Measurements from ENCODE around the gene LIMD2.

LIMD2 gene

DNA sequence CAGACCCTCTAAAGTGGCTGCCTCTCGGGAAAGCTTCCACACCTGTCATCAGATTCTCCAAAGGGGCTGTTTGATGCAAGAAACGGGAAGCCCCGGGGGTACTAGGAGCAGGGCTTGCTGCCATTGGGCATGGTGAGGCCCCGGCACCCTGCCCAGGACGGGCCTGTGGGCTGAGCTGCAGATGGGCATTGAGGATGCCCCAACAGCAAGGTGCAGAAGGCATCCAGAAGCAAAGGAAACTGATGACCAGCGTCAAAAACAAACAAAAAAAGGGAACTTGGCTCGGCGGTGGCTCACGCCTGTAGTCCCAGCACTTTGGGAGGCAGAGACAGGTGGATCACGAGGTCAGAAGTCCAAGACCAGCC is 1.5 kb upstream of the LIMD2 start:
- no peak for DNase-seq (ENCODE audit: low read depth)

DNA sequence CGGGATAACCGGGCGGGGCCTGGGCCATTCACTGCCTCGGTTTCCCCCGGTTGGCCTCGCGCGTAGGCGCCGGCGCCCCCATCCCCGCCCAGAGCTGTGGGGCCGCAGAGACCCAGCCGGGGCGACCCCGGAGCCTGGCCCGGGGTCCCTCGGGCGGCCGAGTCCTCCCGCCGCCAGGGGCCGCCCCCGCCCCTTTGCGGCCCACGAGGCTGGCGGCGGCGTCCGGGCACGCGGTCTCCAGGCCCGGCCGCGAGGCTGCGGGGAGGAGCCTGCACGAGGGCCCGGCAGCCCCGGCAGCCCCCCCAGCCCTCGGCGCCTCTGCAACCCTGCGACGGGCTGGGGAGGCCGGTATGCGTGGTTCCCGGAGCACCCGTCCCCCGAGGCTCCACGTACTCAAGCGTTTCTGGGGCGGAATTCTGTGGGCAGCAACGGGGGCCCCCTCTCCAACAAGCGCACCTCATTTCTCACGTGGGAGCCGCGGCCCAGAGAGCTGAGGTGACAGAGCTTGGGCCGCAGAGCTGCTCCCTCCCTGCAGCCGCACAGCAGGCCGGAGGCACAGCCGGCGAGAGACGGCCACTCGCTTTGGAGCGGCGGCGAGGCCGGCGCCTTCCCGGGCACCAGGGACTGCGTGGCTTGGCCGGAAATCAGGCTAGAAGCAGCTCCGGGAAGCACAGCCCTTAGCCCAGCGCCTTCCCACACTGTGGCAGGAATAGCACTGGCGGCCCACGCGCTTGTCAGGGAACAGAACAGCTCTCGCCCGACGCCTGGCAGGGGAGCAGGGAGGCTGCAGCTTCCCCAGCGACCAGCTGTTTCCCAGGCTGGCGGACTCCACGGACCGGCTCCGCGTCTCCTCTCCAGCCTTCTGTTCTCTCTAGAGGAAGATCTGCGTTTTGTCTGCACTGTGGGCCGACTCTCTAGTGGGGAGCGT is 867 bp upstream of the LIMD2 start:
- no peak for DNase-seq (ENCODE audit: low read depth)

DNA sequence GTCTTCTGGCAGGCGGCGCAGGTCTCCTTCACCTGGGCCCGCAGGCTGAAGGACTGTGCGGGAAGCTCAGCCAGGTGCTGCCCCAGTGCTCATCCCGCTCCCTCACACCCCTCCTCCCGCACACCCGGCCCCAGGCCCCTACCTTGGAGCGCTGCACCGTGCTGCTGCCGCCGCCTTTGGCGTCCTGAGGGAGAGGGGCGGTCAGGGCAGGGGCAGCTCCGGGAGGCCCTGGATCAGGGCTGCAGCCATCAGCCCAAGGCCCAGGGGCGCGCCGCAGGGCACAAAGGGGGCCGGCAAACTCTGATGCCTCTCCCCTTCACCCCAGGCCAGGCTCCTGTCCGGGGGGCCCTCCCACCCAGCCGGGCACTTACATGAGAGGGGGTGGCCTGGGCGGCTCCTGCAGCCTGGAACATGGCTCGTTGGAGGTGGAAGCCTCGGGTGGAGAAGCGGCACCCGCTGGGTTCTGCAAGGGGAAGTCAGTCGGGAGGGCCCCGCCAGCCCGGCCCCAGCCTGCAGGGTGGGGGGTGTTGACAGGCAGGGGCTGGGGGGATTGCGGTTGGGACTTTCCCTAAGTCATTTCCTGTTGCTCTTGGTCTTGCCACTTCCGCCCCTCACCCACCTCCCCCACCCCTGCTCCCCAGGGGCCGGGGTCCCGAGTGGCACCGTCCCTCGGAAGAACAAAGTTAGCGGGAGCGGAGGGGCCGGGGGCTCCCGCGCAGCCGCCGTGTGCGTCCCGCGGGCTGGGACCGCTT is 863 bp downstream of the LIMD2 start:
- no peak for DNase-seq (ENCODE audit: low read depth)

DNA sequence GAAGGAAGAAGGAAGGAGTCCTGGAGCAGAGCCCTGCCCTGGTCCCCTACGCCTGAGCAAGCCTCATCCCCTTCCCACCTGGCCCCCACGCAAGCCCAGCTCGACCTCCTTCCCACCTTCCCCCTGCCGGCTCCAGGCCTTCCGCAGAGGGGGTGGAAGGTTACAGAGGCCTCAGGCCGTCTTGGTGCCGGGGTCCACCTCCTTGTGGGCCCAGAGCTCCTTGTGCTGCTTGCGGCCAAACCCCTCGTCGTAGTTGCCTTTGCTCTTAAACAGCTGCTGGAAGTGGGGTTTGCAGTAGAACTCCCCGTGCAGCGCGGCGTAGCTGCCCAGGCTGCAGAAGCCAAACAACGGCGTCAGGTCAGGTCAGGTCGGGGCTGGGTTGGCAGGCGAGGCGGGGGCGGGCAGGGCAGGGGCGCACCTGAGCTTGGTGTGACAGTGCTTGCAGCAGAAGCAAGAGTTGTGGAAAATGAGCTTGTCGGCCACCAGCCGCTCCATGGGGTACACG is 1.5 kb downstream of the LIMD2 start:
- DNase-seq (ENCODE audit: low read depth) = no peak

DNA sequence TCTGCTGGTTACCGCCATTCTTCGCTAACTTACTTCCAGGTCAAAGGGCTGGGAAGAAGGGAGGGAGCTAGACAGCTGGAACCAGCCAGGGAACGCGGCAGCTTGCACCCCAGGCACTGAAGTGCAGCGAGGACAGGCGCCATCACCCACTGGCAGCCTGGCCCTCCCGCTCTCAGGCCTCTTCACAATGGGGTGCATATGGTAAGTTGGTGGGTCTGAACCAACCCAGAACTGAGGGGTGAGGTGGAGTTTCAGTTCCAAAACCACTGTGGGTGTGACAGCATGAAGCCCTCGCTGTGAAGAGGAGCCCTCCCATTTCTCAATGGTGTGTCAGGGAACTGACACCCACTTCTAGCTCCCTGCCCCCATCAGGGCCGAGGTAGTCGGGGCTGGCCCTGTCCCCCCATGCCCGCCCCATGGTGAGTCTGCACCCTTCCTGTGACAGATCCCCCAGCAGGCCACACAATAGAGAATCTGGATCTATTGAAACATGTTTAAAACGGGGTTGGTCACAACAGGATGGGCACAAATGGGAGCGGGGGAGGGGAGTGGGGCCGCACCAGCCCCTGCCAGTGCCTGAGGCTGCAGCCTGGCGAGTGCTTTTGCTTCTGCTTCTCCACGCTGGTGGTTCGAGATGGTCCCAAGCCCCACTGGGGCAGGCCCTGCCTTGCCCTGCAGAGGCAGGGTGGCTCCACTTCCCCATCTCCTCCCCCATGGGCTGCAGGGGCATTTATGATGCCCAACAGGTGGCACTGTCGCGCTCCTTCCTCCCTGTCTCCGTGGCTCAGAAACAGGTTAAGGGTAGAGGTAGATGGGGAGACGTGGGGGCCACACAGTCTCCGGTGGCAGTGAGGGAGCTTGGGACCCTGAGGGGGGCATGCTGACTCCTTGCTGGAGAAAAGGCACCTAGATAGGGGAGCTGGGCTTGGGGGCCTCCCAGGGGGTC is 2.3 kb downstream of the LIMD2 start:
- no peak for DNase-seq (ENCODE audit: low read depth)

DNA sequence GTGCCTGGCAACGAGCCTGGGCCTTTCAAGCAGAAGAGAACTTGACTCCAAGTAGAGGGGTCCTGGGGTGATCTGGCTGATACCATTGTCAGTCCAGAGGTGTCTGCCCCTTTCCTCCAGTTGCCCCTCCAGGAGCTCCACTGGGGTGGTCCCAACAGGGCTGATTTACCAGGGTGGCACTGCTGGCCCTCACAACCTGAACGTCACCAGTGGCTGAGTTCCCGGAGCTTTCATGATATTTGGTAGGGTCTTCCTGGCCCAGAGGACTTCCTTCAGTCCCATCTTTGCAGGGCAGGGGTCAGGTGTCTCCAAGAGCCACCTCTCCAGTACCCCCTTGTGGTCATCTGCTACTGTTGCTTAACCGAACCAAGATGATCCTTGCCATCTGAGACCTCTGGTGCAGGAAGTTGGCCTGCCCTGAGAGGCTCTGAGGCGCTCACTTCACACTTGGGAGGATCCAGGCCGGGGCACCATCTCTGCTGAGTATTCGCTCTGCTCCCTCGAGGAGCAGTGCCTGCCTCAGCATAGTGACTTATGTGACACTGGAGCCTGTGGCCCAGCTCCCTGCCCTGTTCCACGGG is 3.5 kb downstream of the LIMD2 start:
- no peak for DNase-seq (ENCODE audit: low read depth)

DNA sequence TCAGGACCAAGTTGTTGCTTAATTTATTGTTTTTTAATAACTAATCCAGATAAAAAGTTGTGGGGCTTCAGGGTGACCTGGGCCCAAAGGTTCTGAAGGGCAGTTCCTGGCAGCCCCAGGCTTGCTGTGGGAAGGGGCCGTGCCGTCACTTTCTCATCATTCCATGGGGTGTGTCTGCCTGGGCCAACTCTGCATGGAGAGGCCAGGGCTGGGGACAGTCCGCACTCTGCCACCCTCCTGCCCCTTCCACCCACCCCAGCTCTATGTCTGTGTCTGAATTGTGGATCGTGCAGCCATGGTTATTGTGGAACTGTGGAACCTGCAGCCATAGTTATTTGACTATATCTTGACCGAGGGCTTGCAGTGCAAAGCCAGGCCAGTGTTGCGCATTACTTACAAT is 4.0 kb downstream of the LIMD2 start:
- DNase-seq (ENCODE audit: low read depth) = no peak

DNA sequence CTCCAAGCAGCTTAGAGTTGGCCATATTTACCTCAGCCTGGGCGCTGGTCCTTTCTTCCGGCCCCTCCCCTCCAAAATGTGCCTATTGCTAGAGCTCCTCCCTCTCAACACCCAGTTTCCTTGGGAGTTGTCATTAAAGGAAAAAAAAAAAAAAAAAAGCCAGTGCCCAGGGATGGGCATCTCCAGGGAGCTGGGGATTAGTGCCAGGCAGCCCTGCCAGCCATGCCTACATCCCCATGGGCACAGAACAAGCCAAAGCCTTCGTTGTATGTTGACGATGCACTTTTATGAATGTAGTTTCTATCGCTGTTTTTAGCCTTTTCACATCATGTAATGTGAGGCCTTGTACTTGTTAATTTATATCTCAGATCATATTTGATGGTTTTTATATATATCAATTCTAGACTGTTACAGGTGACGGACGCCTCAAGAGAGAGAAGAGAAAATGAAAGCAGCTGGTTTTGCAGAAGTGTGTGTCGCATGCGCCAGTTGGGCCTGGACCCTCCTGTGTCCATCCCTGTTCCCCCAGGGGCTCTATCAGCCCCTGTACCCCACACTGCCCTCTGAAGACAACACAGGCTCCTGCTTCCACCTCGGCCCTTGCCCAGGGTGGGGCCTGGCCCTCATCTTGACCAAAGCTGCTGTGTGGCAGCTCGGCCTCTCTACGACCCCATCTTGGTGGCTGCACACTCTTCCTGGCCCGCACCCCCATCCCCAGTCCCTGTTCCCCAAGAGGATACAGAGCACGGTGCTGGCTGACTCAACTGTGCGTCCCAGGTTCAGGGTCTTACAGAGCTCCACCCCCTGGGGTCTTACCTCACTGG is 4.8 kb downstream of the LIMD2 start:
- no peak for DNase-seq (ENCODE audit: low read depth)

DNA sequence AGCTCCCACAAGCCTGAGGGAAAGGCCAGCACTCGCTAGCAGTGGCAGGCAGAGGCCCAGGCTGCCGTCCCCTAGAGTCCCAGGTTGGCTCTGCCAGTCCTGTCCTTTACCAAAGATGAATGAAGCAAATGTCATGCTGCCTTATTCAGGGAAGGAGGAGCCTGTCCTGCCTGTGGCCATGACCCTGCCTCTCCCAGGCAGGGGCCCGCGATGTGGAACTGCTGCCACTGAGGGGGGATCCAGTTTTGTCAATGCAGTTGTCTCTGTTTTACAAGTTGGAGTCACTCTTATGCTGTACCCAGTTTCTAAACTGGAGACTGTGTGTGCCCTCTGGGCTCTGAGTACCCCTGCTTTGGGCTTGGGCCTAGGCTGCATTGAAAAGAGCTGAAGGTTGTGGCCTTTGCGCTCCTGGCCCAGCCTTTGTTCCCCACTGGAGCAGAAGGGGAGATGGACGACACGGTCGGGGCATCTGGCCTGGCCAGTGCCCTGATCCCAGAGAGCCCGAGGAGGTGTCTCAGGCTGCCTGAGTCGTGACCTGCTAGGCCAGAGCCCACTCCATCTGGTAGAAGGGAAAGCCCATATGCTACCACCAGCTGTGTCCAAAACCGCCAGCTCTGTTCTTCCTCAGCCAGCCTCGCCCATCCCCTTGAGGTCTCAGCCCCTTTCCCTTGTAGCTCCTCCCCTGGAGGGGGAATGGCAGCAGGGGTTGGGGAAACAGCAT is 5.5 kb downstream of the LIMD2 start:
- DNase-seq (ENCODE audit: low read depth) = no peak

DNA sequence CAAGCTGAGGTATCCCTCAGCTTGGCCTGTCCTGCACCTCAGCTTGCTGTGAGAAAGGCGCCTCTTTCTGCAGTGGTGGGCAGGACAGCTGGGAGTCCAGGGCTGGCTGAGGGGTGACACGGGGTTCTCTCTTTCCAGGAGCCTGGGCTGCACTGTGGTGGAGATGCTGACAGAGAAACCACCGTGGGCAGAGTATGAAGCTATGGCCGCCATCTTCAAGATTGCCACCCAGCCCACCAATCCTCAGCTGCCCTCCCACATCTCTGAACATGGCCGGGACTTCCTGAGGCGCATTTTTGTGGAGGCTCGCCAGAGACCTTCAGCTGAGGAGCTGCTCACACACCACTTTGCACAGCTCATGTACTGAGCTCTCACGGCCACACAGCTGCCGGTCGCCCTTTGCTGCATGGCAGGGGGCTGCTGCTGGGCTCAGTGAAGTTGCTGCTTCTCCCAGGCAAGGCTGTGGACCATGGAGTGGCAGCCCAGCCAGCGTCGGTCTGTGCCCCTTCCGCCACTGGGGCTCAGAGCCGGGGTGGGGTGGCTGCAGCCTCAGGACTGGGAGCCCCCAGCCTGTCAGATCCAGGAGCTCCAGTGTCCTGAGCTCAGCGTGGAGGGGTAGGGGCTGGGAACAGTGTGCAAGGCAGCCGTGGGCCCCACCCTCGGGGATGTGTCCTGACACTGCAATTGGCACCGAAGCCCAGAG is 6.4 kb downstream of the LIMD2 start:
- no peak for DNase-seq (ENCODE audit: low read depth)

DNA sequence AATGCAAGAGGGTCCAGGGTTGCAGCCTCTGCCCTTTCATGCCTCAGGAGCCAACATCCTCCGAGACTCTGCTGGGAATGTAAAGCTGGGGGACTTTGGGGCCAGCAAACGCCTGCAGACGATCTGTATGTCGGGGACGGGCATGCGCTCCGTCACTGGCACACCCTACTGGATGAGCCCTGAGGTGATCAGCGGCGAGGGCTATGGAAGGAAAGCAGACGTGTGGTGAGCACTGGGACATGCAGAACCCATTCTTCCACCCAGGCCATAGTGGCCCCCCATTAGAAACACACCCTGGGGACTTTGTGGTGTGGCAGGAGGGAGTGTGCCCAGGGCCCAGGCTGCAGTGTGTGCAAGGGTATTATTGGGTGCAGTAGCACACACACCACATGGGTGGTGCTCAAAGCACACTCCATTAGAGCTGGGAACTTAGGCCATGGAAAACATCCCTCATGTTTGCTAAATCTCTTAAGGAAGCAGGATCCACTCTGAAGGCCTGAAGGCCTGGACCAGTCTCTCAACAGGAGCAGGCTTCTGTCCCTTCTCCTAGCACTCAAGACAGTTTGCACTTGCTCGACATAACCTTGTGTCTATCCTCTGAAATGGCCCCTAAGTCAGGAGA is 7.6 kb downstream of the LIMD2 start:
- DNase-seq (ENCODE audit: low read depth) = no peak

DNA sequence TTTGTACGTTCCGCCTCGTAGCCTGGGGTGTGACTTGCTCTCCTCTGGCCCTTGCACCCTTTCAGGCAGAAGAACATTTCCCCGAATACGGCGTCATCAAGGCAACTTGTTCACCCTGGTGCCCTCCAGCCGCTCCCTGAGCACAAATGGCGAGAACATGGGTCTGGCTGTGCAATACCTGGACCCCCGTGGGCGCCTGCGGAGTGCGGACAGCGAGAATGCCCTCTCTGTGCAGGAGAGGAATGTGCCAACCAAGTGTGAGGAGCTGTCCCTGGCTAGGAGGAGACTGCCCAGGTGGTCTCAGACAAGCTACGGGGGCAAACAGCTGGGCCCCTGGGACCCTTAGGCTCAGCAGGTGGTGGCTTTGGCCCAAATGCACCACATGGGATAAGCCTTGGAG is 10.4 kb downstream of the LIMD2 start:
- DNase-seq (ENCODE audit: low read depth) = no peak

DNA sequence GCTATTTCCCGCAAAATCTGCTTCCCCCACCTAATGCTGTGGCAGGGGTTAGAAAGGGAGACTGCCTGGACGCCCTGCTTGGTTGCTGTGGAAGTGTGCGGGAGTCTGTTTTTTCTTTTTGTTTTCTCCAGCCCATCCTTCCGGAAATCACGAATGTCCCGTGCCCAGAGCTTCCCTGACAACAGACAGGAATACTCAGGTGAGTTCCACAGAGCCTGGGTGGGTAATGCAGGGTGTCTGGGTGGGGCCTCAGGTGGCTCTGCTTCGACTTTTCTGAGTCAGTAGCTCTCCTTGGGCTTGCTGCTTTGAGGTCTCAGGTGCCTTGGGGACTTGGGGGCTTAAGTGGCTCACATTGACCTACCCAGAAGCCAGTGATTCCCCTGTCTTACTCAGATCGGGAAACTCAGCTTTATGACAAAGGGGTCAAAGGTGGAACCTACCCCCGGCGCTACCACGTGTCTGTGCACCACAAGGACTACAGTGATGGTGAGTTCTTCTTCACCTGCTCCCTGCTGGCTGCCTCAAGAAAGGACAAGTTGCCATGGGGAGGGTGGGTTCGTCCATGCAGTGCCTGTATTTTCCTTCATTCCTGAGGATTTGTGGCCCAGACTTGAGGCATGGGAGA is 11.4 kb downstream of the LIMD2 start:
- no peak for DNase-seq (ENCODE audit: low read depth)

DNA sequence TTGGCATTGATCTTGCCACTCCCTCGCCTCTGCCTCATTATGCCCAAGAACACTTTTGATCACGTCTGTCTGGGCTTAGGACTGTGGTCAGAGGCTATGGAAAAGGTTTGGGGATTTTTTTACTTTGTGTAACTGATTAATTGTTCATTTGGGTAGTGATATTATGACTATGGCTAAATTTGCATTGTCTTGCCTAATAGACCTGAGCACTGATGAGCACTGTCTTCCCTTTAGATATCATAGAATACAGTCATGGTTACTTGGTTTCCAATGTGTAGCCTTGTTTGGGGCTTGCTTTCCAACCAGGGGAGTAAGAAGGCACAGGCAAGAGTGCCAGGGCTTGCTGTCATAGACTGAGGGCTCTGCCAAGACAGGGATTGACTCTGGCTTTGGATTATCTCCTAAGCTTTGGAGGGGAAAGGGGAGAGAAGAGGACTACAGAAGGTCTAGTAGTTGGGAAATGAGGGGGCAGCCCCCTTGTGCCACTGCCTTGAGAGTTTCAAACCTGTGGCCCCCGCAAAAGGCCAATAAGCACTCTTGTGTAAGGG is 13.7 kb downstream of the LIMD2 start:
- DNase-seq (ENCODE audit: low read depth) = no peak

DNA sequence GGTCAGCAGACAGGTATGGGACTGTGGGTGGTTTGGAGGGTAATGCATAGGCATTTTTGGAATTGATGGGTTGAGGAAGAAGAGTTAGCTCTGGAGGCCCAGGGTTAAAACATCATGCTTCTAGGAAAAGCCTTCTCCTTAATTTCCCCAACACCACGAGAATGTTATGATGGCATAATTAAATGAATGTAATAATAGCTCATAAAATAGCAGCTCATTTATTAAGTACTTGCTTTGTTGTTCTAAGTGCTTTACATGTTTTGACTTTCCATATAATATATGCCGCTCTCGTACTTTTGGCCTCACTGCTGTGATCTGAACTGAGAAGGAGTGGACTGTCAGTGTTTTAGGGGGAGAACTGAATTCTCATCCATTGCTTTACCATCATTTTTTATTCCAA is 14.3 kb downstream of the LIMD2 start:
- DNase-seq (ENCODE audit: low read depth) = no peak

DNA sequence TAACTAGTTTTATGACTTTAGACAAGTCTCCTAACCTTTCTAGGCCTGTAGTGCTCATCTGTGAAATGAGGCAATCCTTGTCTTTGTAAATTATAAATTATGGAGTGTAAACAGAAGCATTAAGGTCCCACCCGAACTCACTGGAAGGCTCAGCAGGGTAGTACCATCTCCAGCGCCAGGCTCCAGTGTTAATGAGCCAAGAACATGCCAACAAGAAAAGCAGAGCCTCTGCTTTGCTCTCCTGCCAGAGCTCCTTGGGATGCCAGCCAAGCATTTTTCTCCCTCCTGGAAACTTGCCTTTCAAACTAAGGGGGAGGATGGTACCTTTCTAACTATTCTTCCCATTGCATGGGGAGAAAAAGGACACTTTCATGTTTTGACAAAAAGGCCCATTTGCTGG is 14.9 kb downstream of the LIMD2 start:
- DNase-seq (ENCODE audit: low read depth) = no peak

DNA sequence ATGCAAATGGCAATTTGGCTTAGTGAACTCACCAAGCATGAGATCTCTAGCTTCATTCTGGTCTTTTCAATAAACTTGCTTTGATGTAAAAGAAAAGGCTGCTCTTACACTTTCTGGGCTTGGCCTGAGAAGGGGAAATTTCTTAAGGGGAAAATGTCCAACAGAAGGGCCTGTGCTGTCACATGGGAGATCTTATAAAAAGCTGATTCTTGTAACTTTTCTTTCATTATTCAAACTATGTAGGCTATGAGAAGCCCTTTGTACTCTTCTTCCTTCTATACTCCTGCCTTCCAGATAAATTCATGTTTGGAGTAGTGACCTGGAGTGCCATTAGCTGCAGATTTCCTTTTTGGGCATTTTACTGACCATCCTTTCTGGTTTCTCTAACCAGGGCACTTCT is 16.9 kb downstream of the LIMD2 start:
- no peak for DNase-seq (ENCODE audit: low read depth)

DNA sequence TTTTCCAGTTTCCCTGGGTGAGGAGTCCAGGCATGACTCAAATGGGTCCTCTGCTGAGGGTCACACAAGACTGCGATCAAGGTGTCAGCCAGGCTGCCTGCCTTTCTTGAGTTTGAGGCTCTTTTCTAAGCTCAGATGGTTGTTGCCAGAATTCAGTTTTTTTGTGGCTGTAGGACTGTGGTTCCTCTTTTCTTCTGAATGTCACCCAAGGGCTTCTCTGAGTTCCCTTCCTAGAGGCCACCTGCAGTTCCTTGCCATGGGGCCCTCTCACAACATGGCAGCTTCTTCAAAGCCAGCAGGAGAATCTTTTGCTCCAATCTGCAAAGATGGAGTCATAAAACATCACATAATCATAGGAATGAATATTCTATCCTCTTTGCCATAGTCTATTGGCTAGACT is 17.5 kb downstream of the LIMD2 start:
- no peak for DNase-seq (ENCODE audit: low read depth)
